NOMO-1 treated with dmso at 0.1 percent for 144 hours (cell line): ENCODE results near the gene HTT.

Experiments
- DNase-seq: peaks from one replicate; lab custom pipeline; 2025; ENCODE audit not compliant: unreplicated experiment; lab: John Stamatoyannopoulos, UW

HTT gene

GRCh38 chr4:3231471-3231870, 157.0 kb downstream of the HTT start:
- no peak for DNase-seq

GRCh38 chr4:3232001-3232400, 157.5 kb downstream of the HTT start:
- no peak for DNase-seq

- no peak for DNase-seq
Measured at GRCh38 chr4:3232871-3233271, 158.4 kb downstream of the HTT start.

GRCh38 chr4:3233391-3234071, 159.1 kb downstream of the HTT start:
- DNase-seq = no peak

- no peak for DNase-seq
Measured at GRCh38 chr4:3234171-3235029, 159.9 kb downstream of the HTT start.

DNA sequence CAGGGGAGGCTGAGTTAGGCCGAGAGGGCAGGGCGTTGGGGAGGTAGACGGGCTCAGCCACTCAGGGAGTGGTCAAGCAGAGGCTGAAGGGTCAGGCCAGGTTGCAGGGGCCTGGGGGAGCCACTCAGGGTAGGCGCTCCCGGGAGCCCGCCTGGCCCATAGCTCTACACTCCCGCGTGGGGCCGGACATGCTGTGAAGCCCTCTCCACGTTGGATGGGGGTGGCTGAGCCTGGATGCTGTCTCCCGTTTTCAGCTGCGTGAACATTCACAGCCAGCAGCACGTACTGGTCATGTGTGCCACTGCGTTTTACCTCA, 160.5 kb downstream of the HTT start:
- DNase-seq = no peak

- DNase-seq = no peak
Measured at GRCh38 chr4:3235581-3235980, 161.1 kb downstream of the HTT start.

- DNase-seq = no peak
Measured at GRCh38 chr4:3236326-3236878, 161.9 kb downstream of the HTT start.

GRCh38 chr4:3237266-3237665, 162.8 kb downstream of the HTT start:
- no peak for DNase-seq

DNA sequence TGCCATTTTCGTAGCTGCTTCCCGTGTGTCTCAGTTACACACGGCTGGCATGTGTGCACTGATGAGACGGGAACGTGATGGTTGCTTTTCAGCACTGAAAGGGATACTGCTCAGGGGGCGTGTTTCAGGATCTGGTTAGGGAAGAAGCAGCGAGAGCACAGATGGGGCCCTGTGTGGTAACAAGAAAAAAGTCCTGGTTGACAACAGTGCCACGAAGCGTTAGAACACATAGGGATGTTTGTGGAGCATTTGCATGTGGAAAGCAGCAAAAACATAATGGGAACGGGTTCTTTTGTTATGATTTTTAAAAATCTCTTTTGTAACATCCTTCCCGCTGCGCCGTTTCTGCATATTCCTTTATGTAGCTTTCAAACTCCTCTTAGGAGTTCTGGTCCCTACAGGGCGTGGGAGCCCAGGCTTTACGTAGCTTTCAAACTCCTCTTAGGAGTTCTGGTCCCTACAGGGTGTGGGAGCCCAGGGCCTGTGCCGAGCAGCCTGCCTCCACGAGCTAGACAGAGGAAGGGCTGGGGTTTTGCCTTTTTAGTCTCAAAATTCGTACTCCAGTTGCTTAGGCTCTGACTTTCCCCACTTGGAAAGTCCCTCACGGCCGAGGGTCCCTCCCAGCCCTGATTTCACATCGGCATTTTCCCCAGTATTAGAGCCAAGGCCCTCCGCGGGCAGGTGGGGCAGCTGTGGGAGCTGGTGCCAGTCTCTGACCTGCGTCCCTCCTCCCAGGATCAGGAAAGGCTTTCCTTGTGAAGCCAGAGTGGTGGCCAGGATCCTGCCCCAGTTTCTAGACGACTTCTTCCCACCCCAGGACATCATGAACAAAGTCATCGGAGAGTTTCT, 163.5 kb downstream of the HTT start:
- DNase-seq = no peak

GRCh38 chr4:3238721-3239120, 164.2 kb downstream of the HTT start:
- no peak for DNase-seq

- no peak for DNase-seq
Measured at GRCh38 chr4:3239303-3239702, 164.8 kb downstream of the HTT start.

DNA sequence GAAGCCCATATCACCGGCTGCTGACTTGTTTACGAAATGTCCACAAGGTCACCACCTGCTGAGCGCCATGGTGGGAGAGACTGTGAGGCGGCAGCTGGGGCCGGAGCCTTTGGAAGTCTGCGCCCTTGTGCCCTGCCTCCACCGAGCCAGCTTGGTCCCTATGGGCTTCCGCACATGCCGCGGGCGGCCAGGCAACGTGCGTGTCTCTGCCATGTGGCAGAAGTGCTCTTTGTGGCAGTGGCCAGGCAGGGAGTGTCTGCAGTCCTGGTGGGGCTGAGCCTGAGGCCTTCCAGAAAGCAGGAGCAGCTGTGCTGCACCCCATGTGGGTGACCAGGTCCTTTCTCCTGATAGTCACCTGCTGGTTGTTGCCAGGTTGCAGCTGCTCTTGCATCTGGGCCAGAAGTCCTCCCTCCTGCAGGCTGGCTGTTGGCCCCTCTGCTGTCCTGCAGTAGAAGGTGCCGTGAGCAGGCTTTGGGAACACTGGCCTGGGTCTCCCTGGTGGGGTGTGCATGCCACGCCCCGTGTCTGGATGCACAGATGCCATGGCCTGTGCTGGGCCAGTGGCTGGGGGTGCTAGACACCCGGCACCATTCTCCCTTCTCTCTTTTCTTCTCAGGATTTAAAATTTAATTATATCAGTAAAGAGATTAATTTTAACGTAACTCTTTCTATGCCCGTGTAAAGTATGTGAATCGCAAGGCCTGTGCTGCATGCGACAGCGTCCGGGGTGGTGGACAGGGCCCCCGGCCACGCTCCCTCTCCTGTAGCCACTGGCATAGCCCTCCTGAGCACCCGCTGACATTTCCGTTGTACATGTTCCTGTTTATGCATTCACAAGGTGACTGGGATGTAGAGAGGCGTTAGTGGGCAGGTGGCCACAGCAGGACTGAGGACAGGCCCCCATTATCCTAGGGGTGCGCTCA, 165.8 kb downstream of the HTT start:
- DNase-seq = no peak

- no peak for DNase-seq
Measured at GRCh38 chr4:3240936-3241522, 166.5 kb downstream of the HTT start.

DNA sequence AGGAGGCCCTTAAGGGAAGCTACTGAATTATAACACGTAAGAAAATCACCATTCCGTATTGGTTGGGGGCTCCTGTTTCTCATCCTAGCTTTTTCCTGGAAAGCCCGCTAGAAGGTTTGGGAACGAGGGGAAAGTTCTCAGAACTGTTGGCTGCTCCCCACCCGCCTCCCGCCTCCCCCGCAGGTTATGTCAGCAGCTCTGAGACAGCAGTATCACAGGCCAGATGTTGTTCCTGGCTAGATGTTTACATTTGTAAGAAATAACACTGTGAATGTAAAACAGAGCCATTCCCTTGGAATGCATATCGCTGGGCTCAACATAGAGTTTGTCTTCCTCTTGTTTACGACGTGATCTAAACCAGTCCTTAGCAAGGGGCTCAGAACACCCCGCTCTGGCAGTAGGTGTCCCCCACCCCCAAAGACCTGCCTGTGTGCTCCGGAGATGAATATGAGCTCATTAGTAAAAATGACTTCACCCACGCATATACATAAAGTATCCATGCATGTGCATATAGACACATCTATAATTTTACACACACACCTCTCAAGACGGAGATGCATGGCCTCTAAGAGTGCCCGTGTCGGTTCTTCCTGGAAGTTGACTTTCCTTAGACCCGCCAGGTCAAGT, 167.5 kb downstream of the HTT start:
- no peak for DNase-seq

- no peak for DNase-seq
Measured at GRCh38 chr4:3243136-3243780, 168.8 kb downstream of the HTT start.

DNA sequence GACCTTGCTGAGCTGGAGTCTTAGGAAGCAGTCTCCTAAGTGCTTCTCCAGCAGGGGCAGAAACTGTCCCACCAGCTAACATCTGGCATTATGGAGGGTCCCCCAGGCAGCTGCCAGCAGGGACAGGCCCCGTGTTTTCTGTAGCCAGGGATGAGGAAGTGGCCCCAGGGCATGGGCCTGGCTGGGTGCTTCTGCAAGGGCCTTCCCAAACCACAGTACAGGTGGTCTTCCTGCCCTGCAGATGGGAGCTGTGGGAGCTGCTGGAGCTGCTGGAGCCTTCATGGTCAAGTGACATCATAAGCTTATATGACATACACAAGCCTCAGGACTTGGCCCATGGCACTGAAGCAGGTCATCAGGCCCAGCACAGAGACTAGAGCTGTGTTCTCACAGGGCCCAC, 169.5 kb downstream of the HTT start:
- DNase-seq = no peak

DNA sequence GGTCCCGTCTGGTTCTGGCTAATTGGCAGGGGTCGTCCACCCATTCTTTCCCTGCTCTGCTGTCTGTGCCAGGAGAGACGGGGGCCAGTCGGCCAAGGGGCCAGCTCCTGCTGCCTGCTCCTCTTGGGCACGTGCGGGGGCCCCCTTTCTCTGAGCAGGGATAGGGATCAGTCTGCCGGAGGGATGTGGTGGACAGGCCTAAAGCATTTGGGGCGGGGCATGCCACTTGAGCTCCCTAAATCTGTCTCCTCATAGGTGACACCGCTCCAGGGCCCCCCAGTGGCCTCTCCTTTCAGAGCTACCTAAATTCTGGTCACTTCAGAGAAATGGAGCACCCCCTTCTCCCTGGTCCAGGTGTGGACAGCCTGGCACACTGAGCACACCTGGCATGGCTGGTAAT, 170.3 kb downstream of the HTT start:
- no peak for DNase-seq

DNA sequence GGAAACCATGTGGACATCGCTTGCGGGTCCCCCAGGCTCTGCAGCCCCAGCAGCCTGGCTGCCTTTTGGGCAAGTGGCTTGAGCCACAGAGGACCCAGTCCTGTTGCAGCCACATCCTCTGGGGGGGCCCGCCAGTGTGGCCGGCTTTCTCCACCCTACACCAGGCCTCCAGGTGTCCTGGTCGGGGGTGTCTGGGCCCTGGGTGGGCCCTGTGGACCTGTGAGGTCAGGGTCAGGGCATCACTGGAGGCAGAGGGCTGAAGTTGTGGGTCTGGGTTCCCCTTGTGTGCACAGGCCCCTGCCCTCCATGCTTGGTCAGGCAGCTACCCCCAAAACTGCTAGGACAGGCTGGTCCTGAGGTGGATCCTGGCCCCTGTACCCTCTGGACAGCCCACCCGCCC, 171.2 kb downstream of the HTT start:
- no peak for DNase-seq
